ENCODE measurements around the gene ADGRG7.

Gene ADGRG7

DNA sequence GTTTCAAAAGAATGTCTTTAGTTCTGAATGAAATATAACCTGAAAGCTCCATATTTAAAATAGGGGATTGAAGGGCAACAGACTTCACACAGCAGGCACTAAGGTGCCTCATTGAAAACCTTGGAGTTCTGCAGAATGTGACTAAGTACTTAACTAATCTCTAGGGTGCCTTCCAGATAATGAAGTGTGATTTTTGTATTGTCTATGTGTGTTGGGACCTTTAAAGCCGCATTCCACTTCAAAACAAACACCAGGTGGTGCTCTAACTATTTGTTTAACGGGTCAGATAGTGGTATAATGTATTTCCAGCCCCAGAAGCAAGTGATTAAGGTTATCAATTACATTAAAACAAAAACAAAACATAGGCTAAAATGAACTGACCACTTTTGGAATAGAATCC is 127.9 kb downstream of the ADGRG7 start:
- no peak for DNase-seq (ENCODE audit: low read depth in 2 of 2, low spot score in 1 of 2)

DNA sequence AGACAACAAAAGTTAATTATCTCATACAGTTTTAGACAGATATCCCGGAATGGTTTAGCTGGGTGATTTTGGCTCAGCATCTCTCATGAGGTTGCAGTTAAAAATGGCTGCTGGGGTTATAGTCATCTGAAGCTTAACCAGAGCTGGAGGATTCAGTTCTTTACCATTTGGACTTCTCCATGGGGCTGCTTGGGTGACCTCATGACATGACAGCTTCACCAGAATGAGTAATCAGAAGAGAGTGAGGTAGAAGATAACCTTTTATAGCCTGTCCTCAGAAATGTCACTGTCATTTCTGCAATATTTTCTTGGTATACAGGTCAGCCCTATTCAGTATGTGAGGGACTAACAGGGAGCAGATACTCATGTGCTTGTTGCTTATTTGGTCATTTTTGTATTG is 130.8 kb downstream of the ADGRG7 start:
- no peak for DNase-seq (ENCODE audit: low read depth in 2 of 2, low spot score in 1 of 2)

DNA sequence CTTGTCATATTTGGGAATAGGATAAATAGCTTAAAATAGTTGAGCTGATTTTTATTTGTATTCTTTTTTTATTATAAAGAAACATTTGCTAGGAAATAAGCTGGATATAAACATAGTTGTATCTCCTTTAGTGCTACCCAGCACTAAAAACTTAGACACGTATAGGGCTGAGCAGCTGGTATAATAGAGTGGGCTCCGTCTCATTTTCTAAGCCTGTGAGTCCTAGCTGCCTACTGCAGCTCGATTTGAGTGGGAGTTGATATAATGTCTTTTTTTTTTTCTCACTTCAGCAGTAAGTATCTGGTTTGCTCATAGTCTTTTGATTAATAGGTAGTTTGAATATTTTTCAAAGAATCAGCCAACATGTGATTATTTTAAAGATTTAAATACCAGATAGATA is 134.1 kb downstream of the ADGRG7 start:
- DNase-seq (ENCODE audit: low read depth in 2 of 2, low spot score in 1 of 2), result no peak

DNA sequence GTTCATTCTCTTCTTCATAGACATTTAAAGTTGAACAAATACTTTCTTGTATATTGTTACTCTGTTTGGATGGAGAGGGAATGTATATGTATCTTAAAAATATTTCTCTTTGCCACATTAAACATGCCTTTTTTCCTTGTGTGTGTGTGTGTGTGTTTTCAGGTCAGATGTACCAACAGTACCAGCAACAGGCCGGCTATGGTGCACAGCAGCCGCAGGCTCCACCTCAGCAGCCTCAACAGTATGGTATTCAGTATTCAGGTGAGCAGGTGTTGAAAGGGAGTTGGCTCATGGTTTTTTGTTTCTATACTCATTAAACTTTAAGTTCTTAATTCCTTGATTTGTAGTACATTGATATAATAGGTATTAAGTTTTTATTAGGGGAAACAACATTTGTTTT is 135.3 kb downstream of the ADGRG7 start:
- DNase-seq (ENCODE audit: low read depth in 2 of 2, low spot score in 1 of 2), result no peak

Data from stimulated activated CD8-positive, alpha-beta memory T cell treated with anti-CD3 and anti-CD28 coated beads, Interleukin-4, amount 100 ng/mL, for 4 hours (primary cell).